ENCODE measurements around the gene MYBL2. TPM values are rescaled to one million over a fixed set of nuclear protein-coding genes. Genes with fewer than 3 reads are reported as not detected.

The MYBL2 gene
- total and polyA plus RNA-seq, 2 donors (not counting 3 experiments of a cell fraction or from before 2014, with no cell fraction given): 35.7 to 105 TPM

DNA sequence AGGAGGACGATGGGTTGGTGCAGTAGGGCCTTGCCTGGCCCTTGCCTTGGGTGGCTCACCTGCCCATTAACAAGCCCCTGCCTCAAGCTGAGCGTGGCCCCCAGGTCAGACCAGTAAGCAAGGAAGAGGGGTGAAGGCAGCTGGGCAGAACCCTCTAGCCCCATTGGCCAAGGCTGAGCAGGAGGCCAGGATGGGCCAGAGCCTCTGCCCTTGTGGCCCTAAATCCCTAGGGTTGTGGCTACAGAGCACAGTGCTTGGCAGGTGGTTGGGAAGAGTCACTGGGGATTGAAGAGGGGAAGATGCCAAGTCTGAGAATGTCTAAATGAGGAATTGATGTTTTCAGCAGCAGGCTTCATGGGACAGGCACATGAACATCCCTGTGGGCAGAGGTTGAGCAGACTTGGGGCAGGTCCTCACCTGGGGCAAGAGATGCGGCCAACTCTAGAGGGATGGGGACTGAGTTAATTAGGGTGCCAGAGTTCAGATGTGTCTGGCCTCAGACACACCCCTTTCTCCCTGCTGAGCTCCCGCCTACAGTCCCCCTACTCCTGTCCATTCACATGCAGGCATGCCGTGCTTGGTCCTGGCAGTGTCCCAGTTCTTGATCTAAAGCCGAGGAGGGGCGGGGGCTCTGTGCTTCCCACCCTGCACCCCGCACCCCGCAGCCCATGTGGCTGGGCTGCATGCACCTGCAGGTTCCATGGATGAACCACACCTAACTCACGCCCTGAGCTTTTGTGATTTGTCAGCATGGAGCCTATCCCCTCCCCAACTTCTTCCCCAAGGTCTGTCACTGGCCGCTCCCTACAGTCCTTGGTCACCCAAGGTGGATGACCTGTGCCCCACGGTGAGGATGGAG, 50.1 kb downstream of the MYBL2 start:
- POLR2A ChIA-PET: no interaction called here
- FAIRE-seq (no peak), DNase-seq (ENCODE audit: low read depth, low spot score) (no peak)
- Histone ChIP-seq H3K36me3 (ENCODE audit: control insufficient read depth in 2 of 2, extremely low read depth in 1 of 2, insufficient read depth in 2 of 2, low read length in 2 of 2) (no peaks in the 10 kb centered on the region), H3K4me2 (ENCODE audit: insufficient read depth, low read length) (no peak overlapping the region), H3K79me2 (ENCODE audit: control insufficient read depth, insufficient read depth, low read length) (no peaks in the 10 kb centered on the region), H3K27ac (ENCODE audit: insufficient read depth, low read depth, low read length) (no peak overlapping the region), H3K9ac (replicated peaks; ENCODE audit: extremely low read depth, insufficient read depth, low read length) (no peak overlapping the region), H3K9me3 (replicated peaks; ENCODE audit: control insufficient read depth, insufficient read depth, low read length) (no peaks in the 10 kb centered on the region), H3K4me3 (replicated peaks in 1 of 3; ENCODE audit: insufficient read depth in 1 of 3, low read depth in 1 of 3, low read length in 3 of 3) (no peak overlapping the region), H3K9me1 (replicated peaks; ENCODE audit: control insufficient read depth, extremely low read depth, insufficient read depth, low read length) (no peaks in the 10 kb centered on the region), H4K20me1 (replicated peaks; ENCODE audit: control insufficient read depth, extremely low read depth, insufficient read depth, low read length) (no peaks in the 10 kb centered on the region), H3K27me3 (ENCODE audit: control insufficient read depth in 2 of 2, insufficient read depth in 2 of 2, low read length in 2 of 2) (no peaks in the 10 kb centered on the region), H2AFZ (ENCODE audit: low read depth, low read length) (no peak overlapping the region), H3K4me1 (ENCODE audit: control insufficient read depth, extremely low read depth, insufficient read depth, low read length) (no peaks in the 10 kb centered on the region)
- dilution Hi-C loops (cut with MboI; ENCODE audit: extremely low pct_ligation_motif_present, low sequenced_read_pairs) (no loop called here), intact Hi-C loops (cut with micrococcal nuclease) (no loop called here)
- BruUV-seq (replicated peaks): no TSS peak
- CTCF ChIA-PET: interaction anchor here (1.2 to 1.3 kb wide), 2 partner anchors 25 to 364 kb away, joined by 3 to 9 read pairs; no protein-coding TSS in a partner anchor
- TF ChIP-seq, protein P1, sequence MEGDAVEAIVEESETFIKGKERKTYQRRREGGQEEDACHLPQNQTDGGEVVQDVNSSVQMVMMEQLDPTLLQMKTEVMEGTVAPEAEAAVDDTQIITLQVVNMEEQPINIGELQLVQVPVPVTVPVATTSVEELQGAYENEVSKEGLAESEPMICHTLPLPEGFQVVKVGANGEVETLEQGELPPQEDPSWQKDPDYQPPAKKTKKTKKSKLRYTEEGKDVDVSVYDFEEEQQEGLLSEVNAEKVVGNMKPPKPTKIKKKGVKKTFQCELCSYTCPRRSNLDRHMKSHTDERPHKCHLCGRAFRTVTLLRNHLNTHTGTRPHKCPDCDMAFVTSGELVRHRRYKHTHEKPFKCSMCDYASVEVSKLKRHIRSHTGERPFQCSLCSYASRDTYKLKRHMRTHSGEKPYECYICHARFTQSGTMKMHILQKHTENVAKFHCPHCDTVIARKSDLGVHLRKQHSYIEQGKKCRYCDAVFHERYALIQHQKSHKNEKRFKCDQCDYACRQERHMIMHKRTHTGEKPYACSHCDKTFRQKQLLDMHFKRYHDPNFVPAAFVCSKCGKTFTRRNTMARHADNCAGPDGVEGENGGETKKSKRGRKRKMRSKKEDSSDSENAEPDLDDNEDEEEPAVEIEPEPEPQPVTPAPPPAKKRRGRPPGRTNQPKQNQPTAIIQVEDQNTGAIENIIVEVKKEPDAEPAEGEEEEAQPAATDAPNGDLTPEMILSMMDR (IDR thresholded peaks at IDR 0.05; ENCODE audit: extremely low read depth in 1 of 2, insufficient read depth in 1 of 2, low read depth in 1 of 2, low read length in 2 of 2): no peak
- no peak for TF ChIP-seq MAX (IDR thresholded peaks at IDR 0.05; ENCODE audit: insufficient read depth, insufficient read length)
- TF ChIP-seq EZH2 (IDR thresholded peaks at IDR 0.05; ENCODE audit: borderline replicate concordance, low read depth, low read length, severe bottlenecking): no peak
- no peak for TF ChIP-seq MYC (IDR thresholded peaks at IDR 0.05; ENCODE audit: low read depth, low read length)
- TF ChIP-seq POLR2AphosphoS5 (IDR thresholded peaks at IDR 0.05; ENCODE audit: insufficient read depth, low read depth, low read length): no peak
- TF ChIP-seq POLR2A (IDR thresholded peaks at IDR 0.05; ENCODE audit: low read depth, low read length): no peak
- TF ChIP-seq JUN (IDR thresholded peaks at IDR 0.05; ENCODE audit: borderline replicate concordance, insufficient read depth, insufficient read length, low read depth): no peak
- no peak for TF ChIP-seq FOS (IDR thresholded peaks at IDR 0.05; ENCODE audit: borderline replicate concordance, insufficient read depth, low read length)
- TF ChIP-seq GATA2 (IDR thresholded peaks at IDR 0.05; ENCODE audit: insufficient read depth, insufficient read length, low read depth, low read length): no peak
